GM12892 (cell line): Measurements from ENCODE around the gene HCN4.
A peak's percentile ranks its signal among the peaks of the same experiment; 100 is the strongest.

ENCODE experiments used
- DNase-seq: peaks from one replicate; pipeline ENCODE4 v3.0.0; 2011; ENCODE audit not compliant: insufficient read length
- FAIRE-seq: peaks from 2 replicates; lab custom pipeline; 2011; peaks lifted over from hg19 to GRCh38; lab: Jason Lieb, UNC
- POLR2A ChIP-seq: IDR thresholded peaks from 2 replicates; pipeline ENCODE4 v1.6.1; 2011; ENCODE audit warnings: low read depth, low read length, control low read depth
- POLR2AphosphoS5 ChIP-seq: IDR thresholded peaks from 2 replicates; pipeline ENCODE4 v1.6.1; 2011; ENCODE audit warnings: low read depth, low read length, control low read depth
- TAF1 ChIP-seq: IDR thresholded peaks from 2 replicates; pipeline ENCODE4 v1.6.1; 2011; ENCODE audit warnings: low read depth, mild to moderate bottlenecking, control low read depth, low read length, borderline replicate concordance

The HCN4 gene

DNA sequence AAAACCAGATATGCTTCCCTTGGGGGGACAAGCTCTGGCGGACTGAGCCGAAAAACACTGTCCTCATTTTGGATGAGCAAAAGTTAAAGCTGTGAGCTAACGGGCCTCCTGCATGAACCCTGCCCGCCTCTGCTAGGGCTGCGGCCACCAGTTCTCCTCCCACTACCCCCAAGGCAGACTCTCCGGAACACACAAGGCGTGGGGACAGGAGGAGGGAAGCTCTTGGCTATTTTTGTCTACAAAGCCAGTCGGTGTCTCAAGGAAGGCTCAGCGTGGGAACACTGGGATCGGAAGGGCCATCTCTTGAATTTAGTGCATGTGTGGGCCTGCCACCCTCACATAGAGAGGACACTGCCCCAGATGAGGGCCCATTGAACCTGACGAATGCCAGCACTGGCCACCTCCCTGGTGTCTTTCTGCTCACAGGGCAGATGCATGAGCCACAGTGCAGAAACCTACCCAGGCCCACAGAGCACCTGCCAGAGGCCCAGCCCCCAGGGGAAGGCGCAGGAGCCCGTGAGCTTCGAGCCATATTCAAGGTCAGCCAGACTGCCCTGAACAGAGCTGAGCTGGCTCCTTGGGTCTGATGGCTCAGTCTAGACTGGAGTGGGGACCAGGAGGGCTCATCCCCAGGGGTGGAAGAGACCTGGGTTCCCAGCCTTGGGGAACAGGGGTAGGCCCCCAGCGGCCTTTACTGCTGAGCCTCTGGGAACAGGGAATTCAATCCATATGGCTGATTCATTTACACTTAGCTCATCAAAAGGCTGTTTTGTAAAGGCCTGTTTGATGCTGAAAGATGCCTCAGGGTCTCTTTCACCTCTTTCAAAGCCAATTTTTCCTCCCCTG lies 38.3 kb downstream of the HCN4 start:
- DNase-seq (no peak), FAIRE-seq (no peak)
- no peak for TF ChIP-seq TAF1
- no peak for TF ChIP-seq POLR2AphosphoS5
- no peak for TF ChIP-seq POLR2A

DNA sequence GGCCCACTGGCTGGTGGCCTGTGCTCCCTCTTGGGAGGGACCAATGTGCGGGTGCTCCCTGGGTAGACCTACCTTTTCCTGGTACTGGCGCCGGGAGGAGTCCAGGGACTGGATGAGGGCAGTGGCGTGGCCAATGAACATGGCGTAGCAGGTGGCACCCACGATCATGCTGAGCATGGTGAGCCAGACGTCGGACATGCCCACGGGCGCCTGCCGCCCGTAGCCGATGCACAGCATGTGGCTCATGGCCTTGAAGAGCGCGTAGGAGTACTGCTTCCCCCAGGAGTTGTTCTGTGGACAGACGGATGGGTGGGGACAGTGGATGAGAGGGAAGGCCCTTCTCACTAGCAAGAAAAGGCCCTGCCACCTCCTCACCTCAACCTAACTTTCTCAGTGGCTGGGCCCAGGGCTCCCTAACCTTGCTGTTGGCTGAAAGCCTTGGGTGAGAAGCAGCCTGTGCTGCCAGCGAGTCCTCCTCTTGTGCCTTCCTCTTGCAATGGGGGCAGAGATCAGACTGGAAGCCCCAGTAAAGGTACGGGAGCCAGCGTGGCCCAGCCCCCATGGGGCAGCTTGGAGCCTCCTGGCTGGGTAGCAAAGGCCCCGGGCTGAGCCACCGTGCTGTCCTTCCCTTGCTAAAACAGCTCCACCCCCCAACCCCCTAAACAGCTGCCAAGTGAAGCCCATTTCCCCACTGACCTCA lies 39.1 kb downstream of the HCN4 start:
- DNase-seq: no peak
- no peak for FAIRE-seq
- TF ChIP-seq POLR2AphosphoS5 (no peak), POLR2A (no peak), TAF1 (no peak)

DNA sequence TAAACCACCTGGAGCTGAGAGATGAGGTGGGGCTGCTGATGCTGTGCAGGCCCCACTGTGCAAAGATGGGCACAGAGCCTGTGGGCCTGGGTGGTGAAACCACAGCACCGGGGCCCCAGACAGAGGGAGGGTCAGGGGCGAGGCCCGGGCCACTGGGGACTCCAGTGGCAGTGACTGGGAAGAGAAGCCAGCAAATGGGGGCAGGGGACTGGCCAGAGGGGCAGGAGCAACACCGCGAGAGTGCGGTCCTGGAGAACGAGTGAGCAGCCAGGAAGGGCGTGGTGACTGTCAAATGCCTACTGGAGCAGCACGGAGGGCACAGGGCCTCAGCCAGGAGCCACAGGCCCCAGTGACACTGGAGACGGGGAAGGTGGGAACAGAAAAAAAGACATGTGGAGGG lies 39.8 kb downstream of the HCN4 start:
- TF ChIP-seq POLR2A (no peak), POLR2AphosphoS5 (no peak), TAF1 (no peak)
- DNase-seq (no peak), FAIRE-seq (no peak)

DNA sequence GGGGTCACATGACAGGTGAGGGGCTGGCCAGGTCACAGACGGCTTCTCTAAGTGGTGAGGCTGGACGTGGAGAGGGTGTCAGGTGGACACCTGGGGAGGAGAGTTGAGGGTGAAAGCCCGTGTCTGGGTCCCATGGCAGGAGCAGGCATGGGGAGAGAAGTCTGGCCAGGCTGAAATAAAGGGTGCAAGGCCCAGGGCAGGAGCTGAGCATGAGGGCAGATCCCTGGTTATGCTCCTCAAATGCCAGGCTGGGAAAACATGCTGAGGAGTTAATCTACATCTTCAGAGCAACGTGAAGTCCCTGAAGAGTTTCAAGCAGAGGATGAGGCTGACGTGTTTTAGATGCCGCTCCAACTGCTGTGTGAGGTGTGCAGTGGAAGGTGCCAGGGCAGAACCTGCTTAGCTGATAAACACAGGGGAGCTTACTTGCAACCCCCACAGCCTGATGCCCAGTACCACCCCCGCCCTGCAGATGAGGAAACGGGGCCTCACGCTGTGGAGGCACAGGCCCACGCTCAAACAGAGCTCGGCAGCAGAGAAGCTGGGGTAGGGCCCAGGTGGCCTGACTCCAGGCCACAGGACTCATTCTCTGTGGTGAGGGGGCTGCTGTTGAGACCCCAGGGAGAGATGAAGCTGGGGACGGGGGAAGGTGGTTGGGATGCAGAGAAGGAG lies 40.5 kb downstream of the HCN4 start:
- FAIRE-seq (no peak), DNase-seq (no peak)
- TF ChIP-seq POLR2A (no peak), POLR2AphosphoS5 (no peak)

DNA sequence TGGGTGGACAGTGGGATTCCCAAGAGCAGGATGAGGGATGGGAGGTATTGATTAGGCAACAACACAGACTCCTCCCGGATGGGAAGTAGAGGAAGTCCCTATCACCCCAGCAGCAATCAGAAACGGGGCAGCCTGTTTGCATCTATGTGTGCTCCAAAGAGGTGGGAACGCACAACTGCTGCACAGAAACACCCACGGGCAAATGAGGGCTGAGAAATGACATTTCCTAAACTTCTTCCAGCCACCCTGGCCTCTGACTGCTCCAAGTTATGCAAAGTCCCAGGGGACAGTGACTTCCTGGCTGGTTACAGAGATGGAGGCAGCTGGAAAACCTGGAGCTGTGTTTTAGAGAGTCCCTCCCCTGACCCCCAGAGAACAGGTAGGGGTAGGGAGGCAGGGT lies 42.6 kb downstream of the HCN4 start:
- FAIRE-seq (no peak), DNase-seq (no peak)
- TF ChIP-seq POLR2AphosphoS5 (no peak), TAF1 (no peak), POLR2A (no peak)

DNA sequence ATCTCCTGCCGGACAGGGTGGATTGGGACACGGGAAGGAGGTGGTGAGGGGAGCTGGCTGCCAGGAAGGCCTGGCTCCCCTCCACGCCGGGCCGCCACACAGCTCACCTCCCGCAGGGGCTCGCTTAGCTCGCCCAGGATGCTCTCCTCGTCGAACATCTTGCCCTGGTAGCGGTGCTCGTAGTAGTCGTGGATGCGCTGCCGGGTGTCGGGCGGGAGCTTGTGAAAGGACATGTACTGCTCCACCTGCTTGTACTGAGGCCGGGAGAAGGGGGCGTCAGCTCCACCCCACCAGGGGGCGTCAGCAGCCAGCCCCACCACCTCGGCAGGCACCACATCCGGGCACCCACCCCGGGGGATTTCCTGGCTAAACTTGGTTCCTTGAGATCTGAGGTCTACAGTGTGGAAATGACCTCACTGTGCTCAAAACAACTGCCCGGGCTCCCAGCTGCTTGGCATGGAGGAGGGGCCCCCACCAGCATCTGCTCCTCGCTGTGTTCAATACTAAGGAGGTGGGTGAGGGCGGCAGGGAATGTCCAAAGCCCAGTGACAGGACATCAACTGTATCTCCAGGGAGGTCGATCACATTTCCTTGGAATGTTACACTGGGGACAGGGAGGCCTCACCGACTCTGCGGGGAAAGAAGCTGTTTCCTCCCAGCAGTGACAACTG lies 43.4 kb downstream of the HCN4 start:
- TF ChIP-seq TAF1: no peak
- TF ChIP-seq POLR2AphosphoS5: no peak
- no peak for TF ChIP-seq POLR2A
- DNase-seq (no peak), FAIRE-seq (peak; percentile 58)

DNA sequence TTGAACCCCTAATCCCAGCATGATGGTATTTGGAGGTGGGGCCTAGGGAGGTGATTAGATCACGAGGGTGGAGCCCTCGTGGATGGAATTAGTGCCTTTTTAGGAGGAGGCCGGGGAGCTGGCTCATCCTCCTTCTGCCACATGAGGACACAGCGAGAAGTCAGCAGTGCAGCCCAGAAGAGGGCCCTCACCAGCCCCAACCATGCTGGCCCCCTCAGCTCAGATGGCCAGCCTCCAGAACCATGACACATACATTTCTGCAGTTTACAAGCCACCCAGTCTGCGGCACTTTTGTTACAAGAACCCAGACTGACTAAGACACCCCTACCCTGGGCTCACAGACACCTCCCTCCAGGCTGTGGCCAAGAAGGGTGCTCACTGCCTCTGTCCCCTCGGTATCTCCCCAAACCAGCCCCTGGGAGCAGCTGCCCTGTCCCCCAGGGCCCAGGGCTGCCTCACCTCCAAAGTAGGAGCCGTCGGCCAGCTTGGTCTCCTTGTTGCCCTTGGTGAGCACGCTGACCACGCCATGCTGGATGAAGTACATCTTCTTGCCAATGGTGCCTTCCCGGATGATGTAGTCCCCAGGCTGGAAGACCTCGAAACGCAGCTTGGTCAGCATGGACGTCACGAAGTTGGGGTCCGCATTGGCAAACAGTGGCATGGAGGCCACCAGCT lies 44.1 kb downstream of the HCN4 start:
- no peak for DNase-seq
- FAIRE-seq: no peak
- TF ChIP-seq POLR2A: no peak
- no peak for TF ChIP-seq TAF1
- TF ChIP-seq POLR2AphosphoS5: no peak

DNA sequence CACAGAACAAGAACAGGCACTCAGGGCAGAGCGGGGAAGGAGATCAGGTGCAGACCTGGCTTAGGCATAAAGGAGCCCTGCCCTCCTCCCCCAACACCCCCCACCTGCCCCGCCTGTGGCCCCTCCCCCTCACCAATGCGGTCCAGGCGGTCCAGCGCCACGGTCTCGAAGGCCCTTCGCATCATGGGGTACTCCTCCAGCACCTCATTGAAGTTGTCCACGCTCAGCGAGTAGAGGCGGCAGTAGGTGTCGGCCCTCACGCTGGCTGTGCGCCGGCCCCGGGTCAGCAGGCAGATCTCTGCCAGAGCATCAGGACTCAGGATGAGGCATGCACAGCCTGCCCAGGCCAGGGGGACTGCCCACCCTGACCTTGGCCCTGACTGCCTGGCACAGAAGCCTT lies 44.8 kb downstream of the HCN4 start:
- DNase-seq (no peak), FAIRE-seq (no peak)
- no peak for TF ChIP-seq TAF1
- no peak for TF ChIP-seq POLR2AphosphoS5
- no peak for TF ChIP-seq POLR2A

DNA sequence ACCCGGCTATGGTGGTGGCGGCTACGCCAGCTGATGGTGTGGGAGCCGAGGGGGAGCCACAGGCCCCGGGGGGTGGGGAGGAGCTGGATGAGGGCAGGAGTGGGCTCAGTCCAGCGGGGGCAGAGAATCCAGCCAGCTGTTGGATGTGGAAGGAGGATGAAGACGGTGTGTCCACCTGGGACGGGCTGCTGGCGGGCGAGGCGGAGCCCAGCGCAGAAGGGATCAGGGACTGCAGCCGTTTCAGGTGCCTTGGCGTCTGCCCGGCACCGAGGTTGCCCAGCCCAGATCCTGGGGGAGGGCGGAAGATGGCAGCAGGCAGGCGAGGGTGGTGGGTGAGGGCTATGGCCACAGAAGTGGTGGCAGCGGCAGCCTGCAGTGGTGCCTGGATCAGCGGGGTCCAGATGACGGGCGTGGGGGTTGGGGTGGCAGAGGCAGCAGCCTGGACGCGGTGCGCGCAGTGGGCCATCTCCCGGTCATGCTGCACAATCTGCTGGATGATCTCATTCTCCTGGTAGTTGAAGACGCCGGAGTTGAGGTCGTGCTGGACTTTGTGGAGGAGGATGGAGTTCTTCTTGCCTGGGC lies 45.3 kb downstream of the HCN4 start:
- FAIRE-seq (no peak), DNase-seq (no peak)
- TF ChIP-seq TAF1 (no peak), POLR2A (no peak), POLR2AphosphoS5 (no peak)

DNA sequence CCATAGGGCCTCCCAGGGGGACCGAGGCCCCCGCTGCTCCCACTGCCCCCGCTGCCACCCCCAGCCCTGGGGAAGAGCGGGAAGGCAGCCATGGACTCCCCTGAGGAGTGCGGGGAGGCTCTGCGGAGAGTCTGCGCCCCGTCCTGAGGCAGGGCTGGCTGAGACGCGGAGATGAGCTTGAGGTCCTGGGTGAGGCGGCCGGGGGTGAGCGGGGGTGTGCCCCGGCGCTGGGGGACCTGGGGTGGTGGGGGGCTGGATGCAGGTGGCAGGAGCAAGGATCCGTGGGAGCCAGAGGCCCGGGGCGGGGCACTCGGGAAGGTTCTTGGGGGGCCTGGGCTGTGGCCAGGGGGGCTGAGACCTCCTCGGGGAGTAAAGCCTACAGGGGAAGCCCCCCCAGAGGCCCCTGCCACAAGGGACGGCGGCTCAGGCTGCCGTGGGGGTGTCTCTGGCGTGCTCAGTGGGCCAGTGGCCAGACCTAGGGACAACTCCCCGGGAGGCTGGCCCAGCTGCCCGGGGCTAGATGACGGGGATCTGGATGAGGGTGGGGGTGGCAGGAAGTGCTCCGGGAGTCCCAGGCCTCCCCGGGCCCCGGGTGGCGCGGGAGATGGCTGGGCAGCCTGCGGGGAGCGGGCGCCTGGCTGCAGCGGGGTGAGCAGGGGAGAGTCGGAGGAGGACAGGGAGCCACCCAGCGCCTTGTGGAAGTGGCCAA lies 45.9 kb downstream of the HCN4 start:
- DNase-seq (no peak), FAIRE-seq (no peak)
- TF ChIP-seq POLR2AphosphoS5 (no peak), POLR2A (no peak), TAF1 (no peak)
